GM12878 (cell line): Measurements from ENCODE around the gene FLT4. TPM values are rescaled to one million over a fixed set of nuclear protein-coding genes. Genes with fewer than 3 reads are reported as not detected.

Experiments used
- ATAC-seq: fragments of 200-7000 bp; cut with Tn5 transposase; 3 replicates; pipeline ENCODE4 v1.9.1; 2020; ENCODE audit warnings: mild to moderate bottlenecking, moderate library complexity
- BruUV-seq: library from RNA; stranded (reverse); fragments of 400-500 nt; replicated peaks from 2 replicates; lab custom pipeline; 2021; lab: Mats Ljungman, UMichigan
- CTCF ChIA-PET: fragments of 300-600 bp; sonication (Branson Sonifier 250); formaldehyde crosslinking; extraction: SDS; loops from one replicate; lab custom pipeline; 2021; ENCODE audit warnings: inconsistent platforms; lab: Yijun Ruan, JAX
- POLR2A ChIA-PET: fragments of 350-600 bp; formaldehyde crosslinking; extraction: SDS; loops from one replicate; lab custom pipeline; 2021; ENCODE audit warnings: inconsistent platforms; lab: Charles Lee
- RAD21 ChIA-PET: fragments of 300-600 bp; sonication (Branson Sonifier 250); formaldehyde crosslinking; loops from one replicate; lab custom pipeline; 2023; ENCODE audit warnings: antibody characterized with exemption; ENCODE audit not compliant: unreplicated experiment; lab: Charles Lee
- SMC1A ChIA-PET: fragments of 300-600 bp; sonication (Branson Sonifier 250); formaldehyde crosslinking; loops from one replicate; lab custom pipeline; 2023; ENCODE audit not compliant: unreplicated experiment, uncharacterized antibody; lab: Charles Lee
- DNase-seq: peaks from one replicate; pipeline ENCODE4 v3.0.0-alpha.2; 2011; ENCODE audit warnings: low read depth, low spot score
- FAIRE-seq: peaks from 3 replicates; lab custom pipeline; 2011; peaks lifted over from hg19 to GRCh38; lab: Jason Lieb, UNC
- H2AFZ ChIP-seq: 2 replicates; pipeline ENCODE4 v1.6.0; 2011; ENCODE audit warnings: low read depth, low read length, control low read depth; ENCODE audit not compliant: control insufficient read depth
- H3K27ac ChIP-seq: 2 replicates; pipeline ENCODE4 v1.5.1; 2011; ENCODE audit warnings: control low read depth; ENCODE audit not compliant: control insufficient read depth, insufficient read depth
- H3K27me3 ChIP-seq, 2 experiments: replicated peaks in 1 of 2; 2 replicates each; pipeline versions ENCODE4 v1.6.0 to v1.6.1; 2011; ENCODE audit warnings: low read length in 1 of 2; ENCODE audit not compliant: control insufficient read depth in 2 of 2, insufficient read depth in 2 of 2
- H3K36me3 ChIP-seq, 2 experiments: 2 replicates each; pipeline ENCODE4 v1.5.1; 2011; ENCODE audit warnings: low read length in 1 of 2; ENCODE audit not compliant: control insufficient read depth in 2 of 2, insufficient read depth in 2 of 2
- H3K4me1 ChIP-seq: 2 replicates; pipeline ENCODE4 v1.6.1; 2011; ENCODE audit warnings: mild to moderate bottlenecking, low read length, moderate library complexity, mixed read lengths; ENCODE audit not compliant: control insufficient read depth, insufficient read depth
- H3K4me2 ChIP-seq: 2 replicates; pipeline ENCODE4 v1.6.0; 2011; ENCODE audit warnings: control low read depth; ENCODE audit not compliant: control insufficient read depth, insufficient read depth
- H3K4me3 ChIP-seq: fragments of 200-600 bp; sonication (generic); 2 replicates; pipeline ENCODE4 v1.5.1; 2016
- H3K79me2 ChIP-seq: 2 replicates; pipeline ENCODE4 v1.6.0; 2011; ENCODE audit warnings: low read length; ENCODE audit not compliant: control insufficient read depth, insufficient read depth
- H3K9ac ChIP-seq: 2 replicates; pipeline ENCODE4 v1.8.0; 2011; ENCODE audit warnings: low read length, control low read depth, mixed read lengths; ENCODE audit not compliant: control insufficient read depth, insufficient read depth
- H3K9me3 ChIP-seq: replicated peaks from 3 replicates; pipeline ENCODE4 v1.5.1; 2011; ENCODE audit warnings: mild to moderate bottlenecking, low read length; ENCODE audit not compliant: control insufficient read depth, insufficient read depth
- H4K20me1 ChIP-seq: 2 replicates; pipeline ENCODE4 v1.6.0; 2011; ENCODE audit not compliant: control insufficient read depth, insufficient read depth
- CTCF ChIP-seq, 3 experiments: IDR thresholded peaks in 2 of 3; conservative IDR thresholded peaks in 1 of 3; 2 replicates each; pipeline ENCODE4 v1.5.1; 2011; ENCODE audit warnings: low read depth in 3 of 3, low read length in 3 of 3, mild to moderate bottlenecking in 3 of 3, control low read depth in 2 of 3, moderate library complexity in 2 of 3, inconsistent platforms in 1 of 3, mixed read lengths in 1 of 3; ENCODE audit not compliant: control insufficient read depth in 2 of 3, insufficient read depth in 1 of 3; ENCODE audit errors: extremely low read depth in 1 of 3
- IKZF1 ChIP-seq: fragments of 450-650 bp; conservative IDR thresholded peaks from 2 replicates; pipeline ENCODE4 v1.6.1; 2017; ENCODE audit warnings: antibody characterized with exemption, mild to moderate bottlenecking
- POLR2A ChIP-seq: IDR thresholded peaks from 2 replicates; pipeline ENCODE4 v1.6.1; 2011; ENCODE audit warnings: low read depth, mild to moderate bottlenecking, low read length
- POLR2AphosphoS2 ChIP-seq: IDR thresholded peaks from 2 replicates; pipeline ENCODE4 v1.6.1; 2011; ENCODE audit warnings: low read depth, mild to moderate bottlenecking, low read length, improper control_type of control experiment, moderate library complexity
- REST ChIP-seq: IDR thresholded peaks from 2 replicates; pipeline ENCODE4 v1.6.1; 2012; ENCODE audit warnings: mild to moderate bottlenecking, low read depth, low read length
- SREBF1 ChIP-seq: IDR thresholded peaks from 2 replicates; pipeline ENCODE4 v1.6.1; 2012; ENCODE audit warnings: mild to moderate bottlenecking, low read length
- ZBTB33 ChIP-seq: fragments of 450-650 bp; IDR thresholded peaks from 2 replicates; pipeline ENCODE4 v1.6.1; 2017; ENCODE audit warnings: mild to moderate bottlenecking
- ZNF622 ChIP-seq: fragments of 450-650 bp; IDR thresholded peaks from 2 replicates; pipeline ENCODE4 v1.6.1; 2017; ENCODE audit warnings: mild to moderate bottlenecking, inconsistent platforms
- WGBS: methylation state at CpG from one replicate; pipeline ENCODE4 v1.1.6; 2016; ENCODE audit warnings: low lambda C conversion rate; ENCODE audit not compliant: insufficient replicate concordance, insufficient coverage; ENCODE audit errors: missing lambda C conversion rate; 5-methylcytosine and 5-hydroxymethylcytosine counted together
- in situ Hi-C: fragments of 300-500 bp; cut with MboI; formaldehyde crosslinking; loops from 9 replicates; pipeline ENCODE4 v1.14.3; 2018; ENCODE audit warnings: mixed read lengths
- intact Hi-C: fragments of 100-400 bp; cut with micrococcal nuclease; formaldehyde crosslinking; loops from one replicate; pipeline ENCODE4 v1.14.2; 2022; ENCODE audit not compliant: unreplicated experiment
- polyA plus RNA-seq, 11 experiments: library from polyadenylated mRNA; depleted of rRNA in 4 of 11; unstranded in 6 of 11; stranded (reverse) in 5 of 11; fragments of >200 nt; fragmentation: Nextera tagmentation in 4 of 11; fragmentation: Illumina TruSeq in 1 of 11; extraction: Ambion mirVana in 4 of 11; extraction: Trizol in 1 of 11; gene quantifications; 1 replicate in 1 of 11; 2 replicates in 10 of 11; pipeline versions ENCODE4 v1.2.1 to v1.2.3, GENCODE V29; 2011 to 2016; ENCODE audit warnings: inconsistent platforms in 2 of 11, missing spikeins in 2 of 11, low read depth in 1 of 11
- total RNA-seq, 4 experiments: library from RNA; depleted of rRNA in 3 of 4; stranded (reverse); fragments of >200 nt in 3 of 4; fragmentation: Illumina TruSeq in 1 of 4; extraction: Trizol in 1 of 4; gene quantifications; 2 replicates each; pipeline versions ENCODE4 v1.2.1 to v1.2.3, GENCODE V29; 2013 to 2021

FLT4 gene
- total and polyA plus RNA-seq, 10 of the 15 experiments (the other 5 are each of a cell fraction or from before 2014, with no cell fraction given): 0.18 TPM; not detected in 9

- FAIRE-seq: no peak
- H3K4me2 ChIP-seq: no peak overlapping the region
- H2AFZ ChIP-seq: no peak overlapping the region
- H3K9me3 ChIP-seq: no peaks in the 10 kb centered on the region
- ChIA-PET RAD21 (no interaction called here), CTCF (interaction anchor here (0.6 to 0.9 kb wide), 2 partner anchors 468 to 503 kb away, joined by 3 to 4 read pairs; no protein-coding TSS in a partner anchor), SMC1A (no interaction called here), POLR2A (no interaction called here)
- H3K4me1 ChIP-seq: no peaks in the 10 kb centered on the region
- H3K27ac ChIP-seq: no peak overlapping the region
- H3K4me3 ChIP-seq: no peak overlapping the region
- no peaks in the 10 kb centered on the region for H3K79me2 ChIP-seq
- H4K20me1 ChIP-seq: no peaks in the 10 kb centered on the region
- H3K27me3 ChIP-seq: no peaks in the 10 kb centered on the region; a peak in 1 of 4 replicates
- BruUV-seq: no TSS peak
- 12% methylated on average over 6 of the region's 6 CpGs for WGBS
- ATAC-seq: no peak
- H3K36me3 ChIP-seq: no peaks in the 10 kb centered on the region
- TF ChIP-seq ZBTB33 (no peak), SREBF1 (no peak), CTCF (IDR thresholded peaks at IDR 0.05 in 2 of 3, conservative IDR thresholded peaks at IDR 0.05 in 1 of 3; ENCODE audit: control insufficient read depth in 2 of 3, extremely low read depth in 1 of 3, insufficient read depth in 1 of 3, low read depth in 3 of 3, low read length in 3 of 3) (0 out of 6 replicates have a peak, but pooled peaks of 1 of the 3 experiments have one; percentile 4), ZNF622 (no peak), IKZF1 (no peak), POLR2AphosphoS2 (no peak), POLR2A (no peak), REST (no peak)
- intact Hi-C loops: no loop called here
- in situ Hi-C loops: no loop called here
- DNase-seq: no peak
- no peak overlapping the region for H3K9ac ChIP-seq
Measured at GRCh38 chr5:180683220-180683922, 34.0 kb upstream of the FLT4 start.
